ENCODE measurements around the gene GGPS1.

DNA sequence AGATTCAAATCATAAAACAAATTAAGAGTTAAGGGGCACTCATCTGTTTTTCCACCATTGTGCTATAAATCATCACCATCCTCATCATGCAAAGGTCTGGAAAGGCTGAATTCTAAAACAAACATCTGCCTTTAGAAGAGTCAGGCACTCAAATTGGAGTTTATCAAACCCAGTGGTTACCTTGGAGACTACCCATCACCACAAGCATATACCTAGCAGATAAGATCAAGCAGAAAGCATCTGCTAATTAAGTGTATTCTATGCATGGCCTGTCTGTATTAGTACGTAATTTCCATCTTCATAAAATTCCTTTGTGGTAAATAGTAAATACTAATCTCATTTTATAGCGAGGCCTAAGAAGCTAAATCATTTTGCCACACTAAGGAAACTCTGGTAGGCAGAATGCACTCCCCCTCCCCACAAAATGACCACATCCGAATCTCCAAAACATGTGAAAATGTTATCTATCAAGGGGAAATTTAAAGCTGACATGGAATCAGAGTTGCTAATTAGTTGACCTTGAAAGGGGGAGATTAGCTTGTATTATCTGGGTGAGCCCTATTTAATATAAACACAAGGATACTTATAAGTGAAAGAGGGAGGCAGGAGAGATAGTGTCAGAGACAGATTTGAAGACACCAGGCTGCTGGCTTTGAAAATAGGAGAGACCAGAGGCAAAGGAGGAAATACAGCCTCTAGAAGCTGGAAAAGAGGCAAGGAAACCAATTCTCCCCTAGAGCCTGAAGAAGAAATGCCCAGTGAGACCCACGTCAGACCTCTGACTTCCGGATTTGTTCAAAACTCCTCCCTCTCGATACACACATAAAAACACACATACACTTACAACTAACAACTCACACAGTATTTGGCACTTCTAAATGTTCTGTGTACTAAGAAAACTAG is 23.6 kb upstream of the GGPS1 start:
- TF ChIP-seq CTCF (IDR thresholded peaks at IDR 0.05) (no peak), EP300 (IDR thresholded peaks at IDR 0.05) (no peak)
